K562 (cell line): ENCODE data around the gene HCN3. TPM values are rescaled to one million over a fixed set of nuclear protein-coding genes. Genes with fewer than 3 reads are reported as not detected.
A peak's percentile ranks its signal among the peaks of the same experiment; 100 is the strongest.

Experiments used
- ARID3B ChIP-seq: fragments of 250-450 bp; sonication (Bioruptor Pico); IDR thresholded peaks from 2 replicates; pipeline ENCODE4 v1.4.0; 2020; ENCODE audit warnings: borderline replicate concordance
- BDP1 ChIP-seq: IDR thresholded peaks from 3 replicates; pipeline ENCODE4 v1.6.1; 2011; ENCODE audit not compliant: insufficient read length, insufficient read depth
- EGR1 ChIP-seq: fragments of 450-650 bp; conservative IDR thresholded peaks from 2 replicates; pipeline ENCODE4 v1.6.1; 2017; ENCODE audit warnings: mild to moderate bottlenecking
- FOXP1 ChIP-seq: sonication (generic); formaldehyde crosslinking; IDR thresholded peaks from 2 replicates; pipeline ENCODE4 v1.8.0; 2022; ENCODE audit warnings: mild to moderate bottlenecking, missing genetic modification reagents
- LEF1 ChIP-seq: fragments of 450-650 bp; IDR thresholded peaks from 2 replicates; pipeline ENCODE4 v1.6.1; 2016; ENCODE audit warnings: mild to moderate bottlenecking
- POU5F1 ChIP-seq: fragments of 150-350 bp; IDR thresholded peaks from 2 replicates; pipeline ENCODE4 v1.6.1; 2014; ENCODE audit warnings: borderline replicate concordance, low read length, low read depth, mild to moderate bottlenecking; ENCODE audit not compliant: partially characterized antibody
- SP1 ChIP-seq: sonication (generic); formaldehyde crosslinking; IDR thresholded peaks from 2 replicates; pipeline ENCODE4 v1.8.1; 2022; ENCODE audit warnings: mild to moderate bottlenecking, missing genetic modification reagents
- TAF9B ChIP-seq: fragments of 450-650 bp; IDR thresholded peaks from 2 replicates; pipeline ENCODE4 v1.6.1; 2018; ENCODE audit warnings: mild to moderate bottlenecking; ENCODE audit not compliant: partially characterized antibody
- ZNF24 ChIP-seq: fragments of 450-650 bp; IDR thresholded peaks from 2 replicates; pipeline ENCODE4 v1.6.1; 2016
- polyA plus RNA-seq, 8 experiments: library from polyadenylated mRNA; depleted of rRNA in 4 of 8; stranded (reverse) in 5 of 8; unstranded in 3 of 8; fragments of >200 nt; fragmentation: Nextera tagmentation in 2 of 8; fragmentation: Illumina TruSeq in 1 of 8; extraction: Ambion mirVana in 2 of 8; extraction: Trizol in 1 of 8; gene quantifications; 2 replicates each; pipeline versions ENCODE4 v1.2.1 to v1.2.3, GENCODE V29; 2011 to 2014; ENCODE audit warnings: inconsistent platforms in 1 of 8, missing spikeins in 1 of 8
- total RNA-seq, 7 experiments: library from RNA; depleted of rRNA in 6 of 7; stranded (reverse); fragments of >200 nt in 6 of 7; fragmentation: Illumina TruSeq in 2 of 7; extraction: Trizol in 2 of 7; gene quantifications; 2 replicates each; pipeline versions ENCODE4 v1.2.1 to v1.2.3, GENCODE V29; 2011 to 2021; ENCODE audit warnings: low replicate concordance in 1 of 7
- TF ChIP-seq, protein P1 (sequence below): fragments of 450-650 bp; IDR thresholded peaks from 2 replicates; pipeline ENCODE4 v1.6.1; 2017; ENCODE audit warnings: antibody characterized with exemption, mild to moderate bottlenecking
- TF ChIP-seq, protein P2 (sequence below), 2 experiments: fragments of 450-650 bp; IDR thresholded peaks; 2 replicates each; pipeline ENCODE4 v1.6.1; 2016
- TF ChIP-seq, protein P3 (sequence below): fragments of 250-450 bp; sonication (Bioruptor Pico); IDR thresholded peaks from 2 replicates; pipeline ENCODE4 v1.5.0; 2020; ENCODE audit warnings: mild to moderate bottlenecking
- TF ChIP-seq, protein P4 (sequence below): fragments of 450-650 bp; formaldehyde crosslinking; IDR thresholded peaks from 2 replicates; pipeline ENCODE4 v1.4.0; 2022; ENCODE audit warnings: missing genetic modification characterization
- TF ChIP-seq, protein P5 (sequence below): fragments of 450-650 bp; formaldehyde crosslinking; IDR thresholded peaks from 2 replicates; pipeline ENCODE4 v1.4.0; 2020; ENCODE audit warnings: mild to moderate bottlenecking, moderate library complexity

HCN3 gene
- total and polyA plus RNA-seq, 9 of the 15 experiments (the other 6 are each of a cell fraction or from before 2014, with no cell fraction given), result 0.91 to 9.7 (median 3.9) TPM

GRCh38 chr1:155308493-155309422 is 31.5 kb downstream of the HCN3 start, which contains the start of gene FDPS (continued):
- TF ChIP-seq, protein P1, sequence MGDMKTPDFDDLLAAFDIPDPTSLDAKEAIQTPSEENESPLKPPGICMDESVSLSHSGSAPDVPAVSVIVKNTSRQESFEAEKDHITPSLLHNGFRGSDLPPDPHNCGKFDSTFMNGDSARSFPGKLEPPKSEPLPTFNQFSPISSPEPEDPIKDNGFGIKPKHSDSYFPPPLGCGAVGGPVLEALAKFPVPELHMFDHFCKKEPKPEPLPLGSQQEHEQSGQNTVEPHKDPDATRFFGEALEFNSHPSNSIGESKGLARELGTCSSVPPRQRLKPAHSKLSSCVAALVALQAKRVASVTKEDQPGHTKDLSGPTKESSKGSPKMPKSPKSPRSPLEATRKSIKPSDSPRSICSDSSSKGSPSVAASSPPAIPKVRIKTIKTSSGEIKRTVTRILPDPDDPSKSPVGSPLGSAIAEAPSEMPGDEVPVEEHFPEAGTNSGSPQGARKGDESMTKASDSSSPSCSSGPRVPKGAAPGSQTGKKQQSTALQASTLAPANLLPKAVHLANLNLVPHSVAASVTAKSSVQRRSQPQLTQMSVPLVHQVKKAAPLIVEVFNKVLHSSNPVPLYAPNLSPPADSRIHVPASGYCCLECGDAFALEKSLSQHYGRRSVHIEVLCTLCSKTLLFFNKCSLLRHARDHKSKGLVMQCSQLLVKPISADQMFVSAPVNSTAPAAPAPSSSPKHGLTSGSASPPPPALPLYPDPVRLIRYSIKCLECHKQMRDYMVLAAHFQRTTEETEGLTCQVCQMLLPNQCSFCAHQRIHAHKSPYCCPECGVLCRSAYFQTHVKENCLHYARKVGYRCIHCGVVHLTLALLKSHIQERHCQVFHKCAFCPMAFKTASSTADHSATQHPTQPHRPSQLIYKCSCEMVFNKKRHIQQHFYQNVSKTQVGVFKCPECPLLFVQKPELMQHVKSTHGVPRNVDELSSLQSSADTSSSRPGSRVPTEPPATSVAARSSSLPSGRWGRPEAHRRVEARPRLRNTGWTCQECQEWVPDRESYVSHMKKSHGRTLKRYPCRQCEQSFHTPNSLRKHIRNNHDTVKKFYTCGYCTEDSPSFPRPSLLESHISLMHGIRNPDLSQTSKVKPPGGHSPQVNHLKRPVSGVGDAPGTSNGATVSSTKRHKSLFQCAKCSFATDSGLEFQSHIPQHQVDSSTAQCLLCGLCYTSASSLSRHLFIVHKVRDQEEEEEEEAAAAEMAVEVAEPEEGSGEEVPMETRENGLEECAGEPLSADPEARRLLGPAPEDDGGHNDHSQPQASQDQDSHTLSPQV, result no peak; the same call in 1 of the 2 replicates
- TF ChIP-seq ARID3B (CRISPR knock-in tag), result no peak
- TF ChIP-seq, protein P2, sequence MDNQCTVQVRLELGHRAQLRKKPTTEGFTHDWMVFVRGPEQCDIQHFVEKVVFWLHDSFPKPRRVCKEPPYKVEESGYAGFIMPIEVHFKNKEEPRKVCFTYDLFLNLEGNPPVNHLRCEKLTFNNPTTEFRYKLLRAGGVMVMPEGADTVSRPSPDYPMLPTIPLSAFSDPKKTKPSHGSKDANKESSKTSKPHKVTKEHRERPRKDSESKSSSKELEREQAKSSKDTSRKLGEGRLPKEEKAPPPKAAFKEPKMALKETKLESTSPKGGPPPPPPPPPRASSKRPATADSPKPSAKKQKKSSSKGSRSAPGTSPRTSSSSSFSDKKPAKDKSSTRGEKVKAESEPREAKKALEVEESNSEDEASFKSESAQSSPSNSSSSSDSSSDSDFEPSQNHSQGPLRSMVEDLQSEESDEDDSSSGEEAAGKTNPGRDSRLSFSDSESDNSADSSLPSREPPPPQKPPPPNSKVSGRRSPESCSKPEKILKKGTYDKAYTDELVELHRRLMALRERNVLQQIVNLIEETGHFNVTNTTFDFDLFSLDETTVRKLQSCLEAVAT (IDR thresholded peaks at IDR 0.05), result peak in 1 of 2 experiments; percentile 40; a peak in 1 of 4 replicates
- TF ChIP-seq, protein P3, sequence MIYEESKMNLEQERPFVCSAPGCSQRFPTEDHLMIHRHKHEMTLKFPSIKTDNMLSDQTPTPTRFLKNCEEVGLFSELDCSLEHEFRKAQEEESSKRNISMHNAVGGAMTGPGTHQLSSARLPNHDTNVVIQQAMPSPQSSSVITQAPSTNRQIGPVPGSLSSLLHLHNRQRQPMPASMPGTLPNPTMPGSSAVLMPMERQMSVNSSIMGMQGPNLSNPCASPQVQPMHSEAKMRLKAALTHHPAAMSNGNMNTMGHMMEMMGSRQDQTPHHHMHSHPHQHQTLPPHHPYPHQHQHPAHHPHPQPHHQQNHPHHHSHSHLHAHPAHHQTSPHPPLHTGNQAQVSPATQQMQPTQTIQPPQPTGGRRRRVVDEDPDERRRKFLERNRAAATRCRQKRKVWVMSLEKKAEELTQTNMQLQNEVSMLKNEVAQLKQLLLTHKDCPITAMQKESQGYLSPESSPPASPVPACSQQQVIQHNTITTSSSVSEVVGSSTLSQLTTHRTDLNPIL (CRISPR knock-in tag), result no peak
- peak; percentile 74; the same call in 1 of the 2 replicates for TF ChIP-seq SP1 (CRISPR knock-in tag)
- no peak for TF ChIP-seq ZNF24
- TF ChIP-seq LEF1, result peak; percentile 59; the same call in 1 of the 2 replicates
- TF ChIP-seq POU5F1, result peak; percentile 48
- TF ChIP-seq, protein P4, sequence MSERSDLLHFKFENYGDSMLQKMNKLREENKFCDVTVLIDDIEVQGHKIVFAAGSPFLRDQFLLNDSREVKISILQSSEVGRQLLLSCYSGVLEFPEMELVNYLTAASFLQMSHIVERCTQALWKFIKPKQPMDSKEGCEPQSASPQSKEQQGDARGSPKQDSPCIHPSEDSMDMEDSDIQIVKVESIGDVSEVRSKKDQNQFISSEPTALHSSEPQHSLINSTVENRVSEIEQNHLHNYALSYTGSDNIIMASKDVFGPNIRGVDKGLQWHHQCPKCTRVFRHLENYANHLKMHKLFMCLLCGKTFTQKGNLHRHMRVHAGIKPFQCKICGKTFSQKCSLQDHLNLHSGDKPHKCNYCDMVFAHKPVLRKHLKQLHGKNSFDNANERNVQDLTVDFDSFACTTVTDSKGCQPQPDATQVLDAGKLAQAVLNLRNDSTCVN, result no peak
- TF ChIP-seq BDP1, result no peak
- peak; percentile 69 for TF ChIP-seq FOXP1 (CRISPR knock-in tag)
- peak; percentile 34; the same call in 1 of the 2 replicates for TF ChIP-seq EGR1
- TF ChIP-seq TAF9B, result peak; percentile 55
- TF ChIP-seq, protein P5, sequence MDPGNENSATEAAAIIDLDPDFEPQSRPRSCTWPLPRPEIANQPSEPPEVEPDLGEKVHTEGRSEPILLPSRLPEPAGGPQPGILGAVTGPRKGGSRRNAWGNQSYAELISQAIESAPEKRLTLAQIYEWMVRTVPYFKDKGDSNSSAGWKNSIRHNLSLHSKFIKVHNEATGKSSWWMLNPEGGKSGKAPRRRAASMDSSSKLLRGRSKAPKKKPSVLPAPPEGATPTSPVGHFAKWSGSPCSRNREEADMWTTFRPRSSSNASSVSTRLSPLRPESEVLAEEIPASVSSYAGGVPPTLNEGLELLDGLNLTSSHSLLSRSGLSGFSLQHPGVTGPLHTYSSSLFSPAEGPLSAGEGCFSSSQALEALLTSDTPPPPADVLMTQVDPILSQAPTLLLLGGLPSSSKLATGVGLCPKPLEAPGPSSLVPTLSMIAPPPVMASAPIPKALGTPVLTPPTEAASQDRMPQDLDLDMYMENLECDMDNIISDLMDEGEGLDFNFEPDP, result no peak
